H1 (cell line): Measurements from ENCODE around the gene KIDINS220. TPM values are rescaled to one million over a fixed set of nuclear protein-coding genes. Genes with fewer than 3 reads are reported as not detected.

Experiments
- CTCF ChIA-PET: fragments of 300-600 bp; sonication (Branson Sonifier 250); formaldehyde crosslinking; loops from one replicate; lab custom pipeline; 2021; ENCODE audit not compliant: partially characterized antibody; lab: Charles Lee
- POLR2A ChIA-PET: fragments of 300-600 bp; sonication (Branson Sonifier 250); formaldehyde crosslinking; loops from one replicate; lab custom pipeline; 2021; ENCODE audit warnings: inconsistent platforms; ENCODE audit not compliant: partially characterized antibody; lab: Charles Lee
- DNase-seq, 2 experiments: peaks; one replicate each; pipeline versions ENCODE4 v3.0.0 to v3.0.0-alpha.2; 2010 to 2022; ENCODE audit warnings: low spot score in 2 of 2, low read depth in 1 of 2, mixed read lengths in 1 of 2
- FAIRE-seq: peaks from 2 replicates; lab custom pipeline; 2011; peaks lifted over from hg19 to GRCh38; lab: Jason Lieb, UNC
- H2AFZ ChIP-seq: 2 replicates; pipeline ENCODE4 v1.8.1; 2012; ENCODE audit warnings: low read length, inconsistent platforms
- H2AK5ac ChIP-seq: 2 replicates; pipeline ENCODE4 v1.6.1; 2013; ENCODE audit warnings: low read depth, low read length
- H2BK120ac ChIP-seq: replicated peaks from 2 replicates; pipeline ENCODE3; 2013; ENCODE audit warnings: low read depth, low read length, inconsistent platforms
- H2BK12ac ChIP-seq: 2 replicates; pipeline ENCODE4 v1.6.1; 2013; ENCODE audit warnings: low read depth, low read length
- H2BK15ac ChIP-seq: 2 replicates; pipeline ENCODE4 v1.6.1; 2013; ENCODE audit warnings: low read length
- H2BK20ac ChIP-seq: 2 replicates; pipeline ENCODE4 v1.6.1; 2013; ENCODE audit warnings: low read length
- H2BK5ac ChIP-seq: 2 replicates; pipeline ENCODE4 v1.6.1; 2013; ENCODE audit warnings: low read depth, low read length
- H3K14ac ChIP-seq: 2 replicates; pipeline ENCODE4 v1.6.1; 2013; ENCODE audit warnings: inconsistent platforms; ENCODE audit not compliant: insufficient read length
- H3K18ac ChIP-seq: 2 replicates; pipeline ENCODE4 v1.6.1; 2013; ENCODE audit warnings: low read length; ENCODE audit errors: extremely low read depth
- H3K23ac ChIP-seq: 2 replicates; pipeline ENCODE4 v1.6.1; 2013; ENCODE audit warnings: inconsistent platforms; ENCODE audit not compliant: insufficient read length
- H3K23me2 ChIP-seq: 2 replicates; pipeline ENCODE4 v1.6.1; 2013; ENCODE audit warnings: low read depth, low read length
- H3K27ac ChIP-seq: 2 replicates; pipeline ENCODE4 v1.6.1; 2011; ENCODE audit warnings: low read depth, low read length, inconsistent platforms
- H3K27me3 ChIP-seq, 4 experiments: replicated peaks in 1 of 4; 1 replicate in 1 of 4; 2 replicates in 3 of 4; pipeline versions ENCODE4 v1.6.1 to v1.8.1; 2011 to 2013; ENCODE audit warnings: low read length in 3 of 4, mild to moderate bottlenecking in 3 of 4, inconsistent platforms in 2 of 4, mixed read lengths in 2 of 4, moderate library complexity in 1 of 4; ENCODE audit not compliant: control insufficient read depth in 3 of 4, insufficient read depth in 3 of 4; ENCODE audit errors: extremely low read depth in 1 of 4
- H3K36me3 ChIP-seq, 4 experiments: 2 replicates each; pipeline versions ENCODE4 v1.6.1 to v1.8.1; 2011 to 2013; ENCODE audit warnings: mild to moderate bottlenecking in 4 of 4, low read length in 3 of 4, moderate library complexity in 2 of 4, control low read depth in 1 of 4, inconsistent platforms in 1 of 4; ENCODE audit not compliant: insufficient read depth in 4 of 4, control insufficient read depth in 2 of 4
- H3K4ac ChIP-seq: replicated peaks from 2 replicates; pipeline ENCODE3; 2013; ENCODE audit warnings: low read length, low read depth, mixed read lengths, inconsistent platforms; ENCODE audit not compliant: insufficient read length
- H3K4me1 ChIP-seq, 4 experiments: replicated peaks in 1 of 4; 1 replicate in 1 of 4; 2 replicates in 3 of 4; pipeline versions ENCODE4 v1.6.1 to v1.8.1; 2011 to 2013; ENCODE audit warnings: low read length in 3 of 4, inconsistent platforms in 2 of 4, mixed read lengths in 1 of 4; ENCODE audit not compliant: insufficient read depth in 4 of 4, control insufficient read depth in 3 of 4
- H3K4me2 ChIP-seq, 2 experiments: 2 replicates each; pipeline versions ENCODE4 v1.6.1 to v1.8.1; 2011 to 2013; ENCODE audit warnings: low read depth in 2 of 2, low read length in 2 of 2, control low read depth in 1 of 2, inconsistent platforms in 1 of 2, mild to moderate bottlenecking in 1 of 2; ENCODE audit not compliant: insufficient read depth in 1 of 2
- H3K4me3 ChIP-seq, 4 experiments: fragments of 200-600, 300-600 bp in 1 of 4; sonication (generic), shearing (Covaris generic), sonication (Bioruptor Twin) in 1 of 4; 2 replicates each; pipeline versions ENCODE4 v1.5.1 to v1.8.1; 2011 to 2016; ENCODE audit warnings: low read length in 4 of 4, low read depth in 3 of 4, control low read depth in 2 of 4, inconsistent platforms in 2 of 4, mild to moderate bottlenecking in 2 of 4, mixed read lengths in 1 of 4, moderate library complexity in 1 of 4; ENCODE audit not compliant: insufficient read depth in 2 of 4; ENCODE audit errors: extremely low read depth in 1 of 4
- H3K56ac ChIP-seq: replicated peaks from 2 replicates; pipeline ENCODE3; 2013; ENCODE audit warnings: low read depth, mild to moderate bottlenecking, mixed read lengths, low read length, inconsistent platforms; ENCODE audit not compliant: insufficient read length
- H3K79me1 ChIP-seq: 2 replicates; pipeline ENCODE4 v1.6.1; 2013; ENCODE audit warnings: low read depth, low read length, control low read depth
- H3K79me2 ChIP-seq, 2 experiments: 2 replicates each; pipeline versions ENCODE4 v1.6.1 to v1.8.1; 2012 to 2013; ENCODE audit warnings: low read length in 2 of 2, mild to moderate bottlenecking in 2 of 2, inconsistent platforms in 1 of 2; ENCODE audit not compliant: insufficient read depth in 2 of 2, control insufficient read depth in 1 of 2
- H3K9ac ChIP-seq, 4 experiments: replicated peaks in 1 of 4; 1 replicate in 1 of 4; 2 replicates in 3 of 4; pipeline versions ENCODE4 v1.6.1 to v1.8.1; 2011 to 2013; ENCODE audit warnings: low read depth in 3 of 4, low read length in 3 of 4, control low read depth in 2 of 4, mild to moderate bottlenecking in 2 of 4, moderate library complexity in 2 of 4, inconsistent platforms in 1 of 4; ENCODE audit errors: extremely low read depth in 1 of 4
- H3K9me3 ChIP-seq, 2 experiments: 2 replicates each; pipeline versions ENCODE4 v1.6.1 to v1.8.1; 2012 to 2013; ENCODE audit warnings: mild to moderate bottlenecking in 2 of 2, moderate library complexity in 2 of 2, control low read depth in 1 of 2, inconsistent platforms in 1 of 2, low read depth in 1 of 2, low read length in 1 of 2, mixed read lengths in 1 of 2; ENCODE audit not compliant: insufficient read depth in 2 of 2
- H4K20me1 ChIP-seq, 2 experiments: replicated peaks in 1 of 2; 2 replicates each; pipeline versions ENCODE3 to v1.8.1; 2011 to 2013; ENCODE audit warnings: inconsistent platforms in 2 of 2, low read length in 2 of 2, mild to moderate bottlenecking in 1 of 2; ENCODE audit not compliant: insufficient read depth in 2 of 2, control insufficient read depth in 1 of 2
- H4K5ac ChIP-seq: 2 replicates; pipeline ENCODE4 v1.6.1; 2013; ENCODE audit warnings: low read length, low read depth, mixed read lengths, inconsistent platforms; ENCODE audit not compliant: insufficient read length
- H4K8ac ChIP-seq: 2 replicates; pipeline ENCODE4 v1.8.0; 2013; ENCODE audit warnings: mild to moderate bottlenecking, moderate library complexity, low read length, inconsistent platforms; ENCODE audit not compliant: insufficient read depth; ENCODE audit errors: extremely low read depth
- H4K91ac ChIP-seq: replicated peaks from 2 replicates; pipeline ENCODE3; 2013; ENCODE audit warnings: low read length, mixed read lengths, inconsistent platforms; ENCODE audit not compliant: insufficient read length
- KDM4A ChIP-seq: IDR thresholded peaks from one replicate; pipeline ENCODE4 v1.7.1; 2012; ENCODE audit warnings: low read depth, mild to moderate bottlenecking, moderate library complexity, low read length, inconsistent platforms; ENCODE audit not compliant: severe bottlenecking
- YY1 ChIP-seq: IDR thresholded peaks from 2 replicates; pipeline ENCODE4 v1.6.1; 2011; ENCODE audit warnings: low read depth, mild to moderate bottlenecking, low read length
- WGBS, 2 experiments: shearing (Covaris generic) in 1 of 2; methylation state at CpG; one replicate each; pipeline versions ENCODE4 v1.1.6 to v1.1.7; 2013 to 2015; ENCODE audit warnings: low lambda C conversion rate in 2 of 2, mixed read lengths in 2 of 2, inconsistent platforms in 1 of 2, low coverage in 1 of 2, missing lambda C conversion rate in 1 of 2; ENCODE audit not compliant: insufficient replicate concordance in 2 of 2, insufficient coverage in 1 of 2, insufficient read length in 1 of 2; ENCODE audit errors: extremely low coverage in 1 of 2, missing lambda C conversion rate in 1 of 2; 5-methylcytosine and 5-hydroxymethylcytosine counted together
- polyA plus RNA-seq, 7 experiments: library from polyadenylated mRNA; depleted of rRNA in 3 of 7; stranded (reverse) in 5 of 7; unstranded in 2 of 7; fragments of >200 nt in 5 of 7; fragments of 200-250 nt in 2 of 7; gene quantifications; 1 replicate in 5 of 7; 2 replicates in 1 of 7; 4 replicates in 1 of 7; pipeline versions ENCODE4 v1.2.1 to v1.2.3, GENCODE V29; 2011 to 2013; ENCODE audit warnings: missing spikeins in 2 of 7, mixed read lengths in 2 of 7
- total RNA-seq: library from RNA; stranded (reverse); fragmentation: NEBNext Ultra II Directional; extraction: Animal tissue kit (Norgen Biotek cat#: 25700); gene quantifications from 2 replicates; pipeline ENCODE4 v1.2.1, GENCODE V29; 2021

Gene KIDINS220
- total and polyA plus RNA-seq, 2 of the 8 experiments (the other 6 are each of a cell fraction or from before 2014, with no cell fraction given), result 21.2 to 27.1 TPM

DNA sequence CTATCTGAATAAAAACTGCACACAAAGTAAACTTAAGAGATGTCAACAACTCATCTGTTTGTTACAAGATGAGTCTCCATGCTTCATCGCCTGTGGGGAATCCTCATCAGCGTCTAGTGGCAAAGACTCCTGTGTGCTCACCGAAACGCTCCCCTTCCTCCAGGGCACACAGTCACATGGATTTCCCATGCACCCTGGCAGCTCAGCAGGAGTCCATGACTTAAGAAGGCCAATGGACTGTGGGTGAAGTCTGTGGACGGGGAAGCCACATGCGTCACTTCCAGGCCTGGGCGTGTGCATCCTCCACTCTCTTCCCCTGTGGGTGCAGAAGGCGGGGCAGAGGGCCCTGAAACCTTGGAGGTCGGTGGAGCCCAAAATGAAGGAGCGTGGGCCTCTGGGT lies 114.4 kb downstream of the KIDINS220 start:
- no peaks in the 10 kb centered on the region for H3K9me3 ChIP-seq
- H3K27ac ChIP-seq, result no peak overlapping the region
- no peak for FAIRE-seq
- H3K79me2 ChIP-seq, result no peaks in the 10 kb centered on the region
- H3K79me1 ChIP-seq, result no peaks in the 10 kb centered on the region
- no peak overlapping the region for H2AK5ac ChIP-seq
- H3K4ac ChIP-seq, result no peak overlapping the region
- H3K9ac ChIP-seq, result no peak overlapping the region
- no peak overlapping the region for H3K56ac ChIP-seq
- H3K23me2 ChIP-seq, result peaks cover 1% of the 10 kb centered on the region; the same call in 1 of the 2 replicates
- H3K18ac ChIP-seq, result no peak overlapping the region
- 85% methylated on average over 10 of the region's 10 CpGs; no CpG with 5 or more reads in 1 of the 2 experiments for WGBS, 2 experiments
- H3K27me3 ChIP-seq, result no peaks in the 10 kb centered on the region
- no peak overlapping the region for H3K14ac ChIP-seq
- H4K20me1 ChIP-seq, result no peaks in the 10 kb centered on the region
- H3K36me3 ChIP-seq, result no peaks in the 10 kb centered on the region
- H4K91ac ChIP-seq, result no peak overlapping the region
- no peak overlapping the region; the same call in 1 of the 2 replicates for H4K8ac ChIP-seq
- no peak overlapping the region for H2BK12ac ChIP-seq
- TF ChIP-seq YY1 (no peak), KDM4A (no peak)
- no peak overlapping the region for H2BK5ac ChIP-seq
- no peak overlapping the region for H3K4me2 ChIP-seq
- H2BK120ac ChIP-seq, result no peak overlapping the region
- no peak overlapping the region for H2BK15ac ChIP-seq
- no peak overlapping the region for H4K5ac ChIP-seq
- H2AFZ ChIP-seq, result no peak overlapping the region
- H3K4me1 ChIP-seq, result no peaks in the 10 kb centered on the region
- H2BK20ac ChIP-seq, result no peak overlapping the region
- no peak for DNase-seq
- CTCF ChIA-PET, result no interaction called here
- no peak overlapping the region for H3K4me3 ChIP-seq
- POLR2A ChIA-PET, result no interaction called here
- H3K23ac ChIP-seq, result no peak overlapping the region
